DMS153 (cell line): ENCODE results near the gene PRDM1.
"Not testable (repeated sequence)": the region's sequence is repeated elsewhere in the genome, so short reads cannot be mapped to it uniquely, and the experiment has no call there.

Experiments used
- DNase-seq: peaks from one replicate; lab custom pipeline; 2025; lab: John Stamatoyannopoulos, UW

The PRDM1 gene

DNA sequence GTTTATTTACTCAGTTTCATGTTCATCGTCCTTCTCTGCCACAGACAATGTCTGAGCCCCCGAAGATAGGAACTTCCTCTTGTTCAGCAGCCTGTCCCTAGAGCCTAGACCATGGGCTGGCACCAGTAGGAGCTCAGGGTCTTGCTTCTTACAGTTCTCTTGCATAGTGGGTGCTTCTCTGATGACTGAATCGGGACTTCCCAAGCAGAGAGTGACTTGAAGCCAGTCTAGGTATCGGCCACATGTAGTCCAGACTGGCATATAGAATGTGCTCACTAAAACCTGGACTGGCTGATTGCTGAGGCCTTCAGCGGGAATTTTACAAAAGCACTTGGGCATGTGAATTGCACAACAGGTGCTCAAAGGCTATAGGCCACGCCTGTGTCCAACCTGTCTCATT lies 52.0 kb downstream of the PRDM1 start:
- no peak for DNase-seq

DNA sequence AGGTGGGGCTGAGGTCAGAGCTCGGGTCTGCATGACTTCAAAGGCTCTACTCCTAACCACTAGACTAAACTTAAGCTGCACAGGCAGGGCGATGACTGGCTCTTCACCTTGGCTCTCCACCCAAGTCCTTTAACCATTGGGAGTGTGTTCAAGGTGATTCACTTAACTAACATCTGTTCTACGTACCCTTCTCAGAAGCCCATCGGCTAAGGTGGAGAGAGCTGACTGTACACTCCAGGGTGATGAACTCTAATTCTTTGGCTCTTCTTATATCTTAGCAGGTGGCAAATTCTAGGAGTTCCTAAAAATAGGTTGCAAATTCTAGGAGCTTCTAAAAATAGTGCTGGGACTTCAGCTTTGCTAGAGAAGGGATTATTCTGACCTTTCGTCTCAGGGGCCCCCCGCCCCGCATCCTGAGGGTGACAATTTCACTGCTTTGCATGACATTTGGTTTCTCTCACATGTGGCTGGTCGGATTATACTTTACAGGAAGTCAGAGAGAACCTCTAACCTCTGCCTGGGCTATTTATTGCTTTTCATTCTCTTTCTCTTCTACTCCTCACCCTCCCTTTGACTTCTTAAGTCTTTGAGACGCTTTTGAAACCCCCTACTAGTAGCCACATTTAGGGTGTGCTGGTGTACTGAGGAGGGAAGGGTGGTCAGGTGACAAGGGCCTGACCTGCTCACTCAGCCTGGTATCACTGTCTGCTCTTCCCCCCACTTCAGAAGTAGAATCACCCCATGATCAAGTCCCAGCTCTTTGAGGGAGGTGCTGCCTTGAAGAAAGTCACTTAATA lies 55.5 kb downstream of the PRDM1 start:
- DNase-seq = no peak

DNA sequence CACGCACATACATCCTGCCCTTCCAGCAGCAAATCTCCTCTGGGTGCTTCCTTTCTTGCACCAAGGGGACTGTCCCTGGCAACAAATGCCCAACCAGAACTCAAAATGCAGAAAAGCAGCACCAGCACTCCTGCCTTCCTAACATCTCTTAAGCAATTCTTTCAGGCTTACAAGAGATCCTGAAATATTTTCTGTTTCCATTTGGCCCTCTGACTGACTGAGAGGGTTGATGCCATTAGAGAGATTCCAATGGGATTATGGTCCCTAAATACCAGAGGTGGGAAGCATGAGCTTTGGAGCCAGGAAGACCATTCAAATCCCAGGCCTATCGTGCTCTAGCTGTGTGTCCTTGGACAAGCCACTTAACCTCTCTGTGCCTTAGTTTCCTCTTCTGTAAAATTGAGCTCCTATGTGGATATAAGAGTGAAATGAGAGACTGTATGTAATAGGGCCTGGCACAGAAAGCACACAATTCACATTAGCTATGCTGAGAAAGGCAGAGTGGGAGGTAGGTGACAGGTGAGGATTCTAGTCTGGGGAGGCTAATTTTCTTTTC lies 56.8 kb downstream of the PRDM1 start:
- DNase-seq = no peak

DNA sequence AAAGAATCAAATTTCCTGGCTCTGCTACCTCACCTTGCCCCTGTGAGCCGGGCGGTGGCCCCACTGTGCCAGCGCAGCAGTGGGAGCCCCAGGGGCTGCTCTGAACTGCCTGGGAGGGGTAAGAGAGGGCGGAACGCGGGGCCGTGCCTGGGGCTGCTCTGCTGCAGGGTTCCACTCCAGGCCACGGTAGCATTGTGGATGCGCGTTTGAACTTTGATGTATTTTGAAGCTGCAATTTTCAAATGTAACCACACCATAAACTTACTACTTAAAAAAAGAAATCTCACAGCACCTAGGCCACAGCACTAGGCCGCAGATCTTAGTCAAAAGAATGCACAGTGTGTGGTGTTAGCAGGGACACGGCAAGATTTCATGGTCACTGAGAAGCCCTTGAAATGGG lies 57.5 kb downstream of the PRDM1 start:
- no peak for DNase-seq

DNA sequence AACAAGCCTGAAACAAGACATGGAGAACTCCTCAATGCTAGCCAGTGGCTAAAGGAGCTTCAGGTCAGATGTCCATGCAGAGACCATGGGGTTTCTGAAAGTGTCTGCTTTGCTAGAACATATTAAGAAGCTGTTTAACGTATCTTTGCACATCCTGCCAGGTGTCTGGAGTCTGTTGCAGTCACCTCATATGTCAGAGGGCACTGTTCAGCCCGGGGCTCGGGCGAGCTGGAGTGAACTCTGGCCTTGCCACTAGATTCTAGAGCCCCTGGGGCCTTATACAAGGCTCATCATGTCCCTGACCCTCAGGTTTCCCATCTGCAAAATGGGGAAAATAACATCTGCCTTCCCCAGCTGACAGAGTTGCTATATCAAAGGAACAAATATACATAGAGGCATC lies 59.0 kb downstream of the PRDM1 start:
- no peak for DNase-seq

DNA sequence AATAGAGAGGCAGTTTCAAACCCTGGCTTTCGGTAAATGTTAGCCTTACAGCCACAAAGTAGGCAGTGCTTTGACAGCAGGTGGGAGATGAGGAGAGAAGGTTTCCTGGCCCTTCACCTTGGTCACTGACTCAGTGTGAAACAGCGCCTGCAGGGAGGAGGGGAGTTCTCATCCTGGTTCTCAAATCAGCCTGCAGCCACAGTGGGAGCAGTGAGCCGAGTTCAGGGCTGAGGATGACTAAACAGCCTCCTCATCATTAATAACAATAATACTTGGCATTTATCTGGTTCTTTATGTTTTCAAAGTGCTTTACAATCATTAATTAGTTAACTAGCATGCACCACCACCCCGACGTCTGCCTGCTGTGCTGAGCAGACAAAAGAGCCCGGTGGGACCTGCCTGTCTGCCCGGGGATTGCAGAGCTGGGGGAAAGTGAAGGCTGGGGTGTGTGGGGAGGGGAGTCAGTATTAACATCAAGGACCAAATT lies 59.6 kb downstream of the PRDM1 start:
- no peak for DNase-seq

DNA sequence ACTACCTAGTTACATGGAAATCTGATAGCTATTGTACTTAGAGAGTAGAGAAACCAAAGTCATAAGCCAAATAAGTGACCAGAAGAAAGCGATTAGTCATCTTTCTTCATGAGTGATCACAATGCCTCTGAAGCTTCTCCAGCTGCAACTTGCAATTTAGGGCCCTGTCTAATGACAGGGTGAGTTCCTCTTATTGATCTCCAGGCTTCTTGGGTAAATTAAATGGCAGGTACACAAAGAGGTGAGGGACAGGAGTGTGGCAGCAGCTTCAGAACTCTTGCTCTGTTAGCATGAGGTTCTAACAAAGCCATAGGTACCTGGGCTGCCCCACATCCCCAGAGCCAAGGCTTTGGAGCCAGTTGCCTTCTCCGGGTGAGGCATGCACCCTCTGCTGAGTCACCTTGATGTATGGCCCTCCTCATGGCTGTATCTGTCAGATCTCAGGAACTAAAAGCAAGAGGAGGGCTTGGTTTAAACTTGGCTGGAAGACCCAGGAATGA lies 60.8 kb downstream of the PRDM1 start:
- DNase-seq = no peak

DNA sequence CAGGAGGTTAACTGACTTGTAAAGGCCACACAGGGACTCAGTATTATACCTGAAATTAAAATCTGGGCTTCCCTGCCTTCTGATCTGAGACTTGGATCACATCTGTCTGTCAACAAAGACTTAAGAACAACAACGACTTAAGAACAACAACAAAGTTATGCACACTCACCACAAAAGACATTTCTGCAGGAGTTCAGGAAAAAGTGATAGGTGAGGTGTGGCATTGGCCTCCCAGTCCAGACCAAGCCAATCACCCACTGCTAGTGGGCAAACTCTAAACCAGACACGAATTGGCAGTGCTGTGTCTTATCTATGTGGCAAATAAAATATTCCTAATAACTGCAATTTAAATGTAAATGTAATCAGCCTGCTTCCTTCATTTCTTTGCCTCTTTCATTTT lies 61.3 kb downstream of the PRDM1 start:
- no peak for DNase-seq

DNA sequence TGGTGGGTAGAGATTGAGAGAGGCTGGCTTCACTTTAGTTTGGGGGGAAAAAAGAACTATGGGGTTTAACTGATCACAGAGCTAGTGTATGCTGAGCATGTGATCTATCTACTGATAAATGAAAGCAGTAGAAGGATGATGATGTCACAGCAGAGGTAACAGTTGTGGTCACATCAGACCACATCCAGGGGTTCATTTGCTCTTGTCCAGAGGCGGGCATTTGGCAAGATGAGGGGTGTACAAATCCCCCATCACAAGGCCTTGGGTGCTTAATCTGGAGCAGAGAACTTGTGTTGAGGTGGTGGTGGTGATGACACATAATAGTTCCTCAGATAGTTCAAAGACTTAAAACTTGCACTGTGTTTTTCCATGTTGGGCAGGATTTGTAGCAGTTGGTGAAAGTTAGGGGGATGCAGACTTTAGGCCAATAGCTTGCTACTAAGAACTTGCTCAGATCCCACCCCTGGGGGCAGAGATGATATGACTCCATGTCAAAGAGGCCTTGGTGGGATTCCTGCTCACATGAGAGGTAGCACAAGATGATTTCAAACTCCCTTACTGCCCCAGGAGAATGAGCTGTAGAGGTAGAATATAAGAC lies 63.4 kb downstream of the PRDM1 start:
- DNase-seq = no peak

DNA sequence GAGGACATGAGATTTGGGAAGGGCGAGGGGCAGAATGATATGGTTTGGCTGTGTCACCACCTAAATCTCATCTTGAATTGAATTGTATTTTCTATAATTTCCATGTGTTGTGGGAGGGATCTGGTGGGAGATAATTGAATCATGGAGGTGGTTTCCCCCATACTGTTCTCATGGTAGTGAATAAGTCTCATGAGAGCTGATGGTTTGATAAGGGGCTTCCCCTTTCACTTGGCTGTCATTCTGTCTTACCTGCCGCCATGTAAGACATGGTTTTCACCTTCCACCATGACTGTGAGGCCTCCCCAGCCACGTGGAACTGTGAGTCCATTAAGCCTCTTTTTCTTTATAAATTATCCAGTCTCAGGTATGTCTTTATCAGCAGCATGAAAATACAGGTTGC lies 66.3 kb downstream of the PRDM1 start:
- DNase-seq = not testable (repeated sequence)

DNA sequence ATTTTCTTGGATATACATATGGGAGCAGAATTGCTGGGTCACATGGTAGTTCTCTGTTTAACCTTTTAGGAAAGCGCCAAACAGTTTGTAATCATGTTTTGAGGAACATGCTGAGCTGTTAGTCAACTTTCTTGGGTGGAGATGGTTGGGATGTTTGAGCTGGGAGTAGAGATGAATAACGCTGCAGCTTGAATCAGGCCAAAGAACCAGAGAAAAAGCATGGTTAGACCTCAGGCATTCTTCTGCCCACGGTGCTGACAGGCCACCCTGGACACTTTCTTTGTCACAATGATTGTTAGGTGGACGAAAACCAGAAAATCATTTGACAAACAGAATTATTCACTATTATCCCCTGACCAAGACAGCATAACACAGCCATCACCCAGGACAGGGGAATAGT lies 66.8 kb downstream of the PRDM1 start:
- no peak for DNase-seq

DNA sequence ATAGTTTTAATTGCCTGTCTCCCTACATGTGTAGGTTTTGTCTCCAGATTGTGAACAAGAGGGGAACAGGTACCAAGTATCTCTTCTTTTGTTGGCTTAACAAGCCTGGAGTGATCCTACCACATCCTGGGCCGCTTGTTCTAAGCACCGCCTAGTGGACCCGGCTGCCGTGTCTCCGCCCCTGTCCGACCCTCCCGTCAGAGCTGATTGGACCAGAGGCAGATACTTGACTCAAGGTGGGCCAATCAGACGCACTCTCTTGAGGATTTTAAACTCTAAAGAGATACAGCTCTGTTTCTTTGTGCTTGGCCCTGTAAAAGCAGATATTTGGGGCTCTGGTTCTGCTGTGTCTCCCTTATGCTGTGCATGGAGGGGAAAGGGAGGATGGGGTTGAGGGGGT lies 68.2 kb downstream of the PRDM1 start:
- no peak for DNase-seq

DNA sequence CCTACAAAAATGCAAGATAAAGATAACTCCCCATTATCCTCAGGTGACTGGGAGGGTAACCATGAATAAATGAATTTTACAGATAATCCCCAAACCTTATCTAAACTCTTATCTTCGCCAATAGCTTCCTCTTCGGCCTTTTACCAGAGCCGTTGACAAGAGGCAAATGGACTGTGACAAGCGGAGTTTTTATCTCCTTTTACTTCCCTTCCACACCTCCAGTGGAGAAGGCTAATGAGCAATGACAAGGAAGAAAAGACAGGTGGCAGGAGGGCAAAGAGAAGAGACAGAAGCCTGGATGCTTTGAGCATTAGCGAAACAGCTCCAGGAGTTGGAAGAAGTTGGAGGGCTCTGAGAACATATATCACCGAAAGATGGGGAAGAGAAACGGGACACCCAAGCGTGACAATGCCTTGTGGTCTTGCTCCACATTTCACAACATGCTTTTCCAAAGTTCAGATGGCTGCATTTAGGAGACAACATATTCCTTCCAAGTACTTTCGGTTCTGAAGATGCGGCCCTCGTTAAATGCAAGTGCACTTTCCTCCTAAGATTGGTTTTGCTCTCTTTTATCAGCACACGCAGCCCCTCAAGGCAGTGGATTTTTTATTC lies 69.2 kb downstream of the PRDM1 start:
- DNase-seq = no peak

DNA sequence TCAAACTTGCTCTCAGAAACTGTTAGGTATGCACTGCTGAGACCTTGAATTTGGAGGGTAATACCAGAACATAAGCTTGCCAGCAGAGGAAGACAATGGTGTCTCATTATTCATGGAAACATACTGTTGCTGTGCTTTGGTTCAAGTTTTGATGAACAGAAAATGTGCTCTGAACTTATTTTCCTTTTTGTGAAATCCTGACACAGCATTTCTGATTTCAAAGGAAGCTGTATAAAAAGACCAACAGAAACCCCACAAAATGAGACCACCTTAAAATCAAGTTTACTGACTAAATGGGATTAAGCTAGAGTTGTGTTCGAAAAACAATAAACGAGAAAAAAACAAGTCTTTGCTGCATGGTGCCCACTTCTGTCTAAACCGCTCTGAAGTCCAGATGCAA lies 70.3 kb downstream of the PRDM1 start:
- no peak for DNase-seq

DNA sequence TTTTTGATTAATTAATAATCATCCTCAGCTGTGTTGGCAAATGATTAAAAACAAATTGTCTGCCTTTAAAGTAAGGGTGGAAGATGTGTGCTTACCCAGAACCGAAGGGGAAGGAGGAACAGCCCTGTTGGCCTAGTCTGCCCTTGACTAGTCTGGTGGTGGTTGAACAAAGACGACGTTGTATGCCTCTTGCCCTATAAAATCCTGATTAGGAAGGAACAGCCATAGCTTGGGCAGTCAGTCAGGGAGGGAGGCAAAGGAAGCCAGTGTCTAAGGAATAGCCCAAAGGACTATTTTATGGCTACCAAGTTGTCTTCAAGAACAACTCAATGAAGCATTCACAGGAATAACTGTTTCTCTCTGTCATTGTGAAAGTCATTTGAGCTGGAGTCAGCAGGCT lies 70.7 kb downstream of the PRDM1 start:
- no peak for DNase-seq

DNA sequence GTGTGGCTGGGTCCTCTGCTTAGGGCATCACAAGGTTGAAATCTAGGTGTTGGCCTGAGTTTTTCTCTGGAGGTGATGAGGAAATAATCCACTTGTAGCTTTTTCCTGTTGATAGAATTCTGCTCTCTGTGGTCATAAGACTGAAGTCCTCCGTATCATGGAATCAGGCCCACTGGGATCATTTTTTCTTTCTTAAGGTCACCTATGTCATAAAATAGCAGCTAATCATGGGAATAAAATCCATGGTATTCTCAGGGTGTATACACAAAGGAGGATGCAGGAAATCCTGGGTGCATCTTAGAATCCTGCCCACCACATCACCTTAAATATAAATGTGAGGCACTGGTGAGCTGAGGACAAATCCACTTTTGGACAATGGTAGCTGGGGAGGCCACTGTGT lies 72.7 kb downstream of the PRDM1 start:
- DNase-seq = no peak
